ENCODE measurements around the gene GOLGA6C. TPM values are rescaled to one million over a fixed set of nuclear protein-coding genes. Genes with fewer than 3 reads are reported as not detected.

GOLGA6C gene
- total RNA-seq, 1 donor from 2014 or later = not detected

DNA sequence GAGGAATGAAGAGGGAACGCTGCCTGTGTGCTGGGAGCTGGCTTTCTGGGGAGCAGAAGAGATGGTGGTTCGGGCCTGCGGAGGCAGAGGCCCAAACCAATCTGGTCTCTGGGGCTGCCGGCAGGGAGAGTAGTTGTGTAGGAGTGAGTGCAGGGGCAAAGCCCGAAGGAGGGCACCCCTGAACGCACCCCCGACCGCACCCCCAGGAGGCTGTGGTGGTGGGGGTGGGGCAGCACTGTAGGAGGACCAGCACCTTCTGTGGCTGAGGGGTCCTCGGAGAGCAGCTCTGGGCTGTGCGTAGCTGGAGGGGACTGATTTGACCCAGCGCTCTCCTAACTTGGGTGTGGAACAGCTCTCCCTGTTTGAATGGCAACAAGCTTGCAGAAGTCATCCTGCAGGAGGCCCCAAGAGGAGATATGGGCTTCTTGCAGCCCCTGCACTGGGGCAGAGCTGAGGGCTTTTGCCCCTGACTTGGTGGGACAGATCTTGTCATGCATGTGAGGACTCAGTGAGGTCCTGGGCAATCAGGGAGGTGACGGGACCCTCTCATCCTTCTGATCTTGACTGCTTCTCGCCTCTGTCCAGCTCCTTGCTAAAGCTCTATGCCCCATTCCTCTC lies 30.4 kb upstream of the GOLGA6C start:
- Histone ChIP-seq H3K36me3 (ENCODE audit: control insufficient read depth, insufficient read depth, low read length) (no peaks in the 10 kb centered on the region), H3K27me3 (ENCODE audit: control insufficient read depth, insufficient read depth, low read length) (peaks cover 2% of the 10 kb centered on the region), H3K4me3 (ENCODE audit: low read depth, low read length) (no peak overlapping the region)
- DNase-seq (ENCODE audit: low read depth) = no peak
- TF ChIP-seq, protein P1, sequence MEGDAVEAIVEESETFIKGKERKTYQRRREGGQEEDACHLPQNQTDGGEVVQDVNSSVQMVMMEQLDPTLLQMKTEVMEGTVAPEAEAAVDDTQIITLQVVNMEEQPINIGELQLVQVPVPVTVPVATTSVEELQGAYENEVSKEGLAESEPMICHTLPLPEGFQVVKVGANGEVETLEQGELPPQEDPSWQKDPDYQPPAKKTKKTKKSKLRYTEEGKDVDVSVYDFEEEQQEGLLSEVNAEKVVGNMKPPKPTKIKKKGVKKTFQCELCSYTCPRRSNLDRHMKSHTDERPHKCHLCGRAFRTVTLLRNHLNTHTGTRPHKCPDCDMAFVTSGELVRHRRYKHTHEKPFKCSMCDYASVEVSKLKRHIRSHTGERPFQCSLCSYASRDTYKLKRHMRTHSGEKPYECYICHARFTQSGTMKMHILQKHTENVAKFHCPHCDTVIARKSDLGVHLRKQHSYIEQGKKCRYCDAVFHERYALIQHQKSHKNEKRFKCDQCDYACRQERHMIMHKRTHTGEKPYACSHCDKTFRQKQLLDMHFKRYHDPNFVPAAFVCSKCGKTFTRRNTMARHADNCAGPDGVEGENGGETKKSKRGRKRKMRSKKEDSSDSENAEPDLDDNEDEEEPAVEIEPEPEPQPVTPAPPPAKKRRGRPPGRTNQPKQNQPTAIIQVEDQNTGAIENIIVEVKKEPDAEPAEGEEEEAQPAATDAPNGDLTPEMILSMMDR (IDR thresholded peaks at IDR 0.05; ENCODE audit: insufficient read depth, low read length, poor library complexity, severe bottlenecking) = no peak

DNA sequence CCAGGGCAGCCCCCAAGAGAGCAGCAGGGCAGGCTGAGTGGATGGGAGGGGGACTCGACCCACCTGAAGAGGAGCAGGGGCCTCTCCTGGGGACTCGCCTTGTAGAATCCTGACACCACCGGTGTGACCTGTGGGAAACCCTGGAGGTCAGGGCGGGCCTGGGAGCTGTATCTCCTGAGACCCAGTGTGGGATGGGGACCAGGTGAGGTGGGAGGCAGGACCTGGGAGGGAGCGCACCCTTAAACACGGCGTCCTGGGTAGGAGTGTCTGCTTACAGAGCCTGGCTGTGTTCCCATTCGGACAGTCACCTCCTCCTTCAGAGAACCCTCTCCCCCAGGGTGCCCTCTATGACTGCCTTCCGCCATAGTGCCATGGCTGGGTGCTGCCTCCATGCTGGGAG lies 29.3 kb upstream of the GOLGA6C start:
- H3K27me3 ChIP-seq (ENCODE audit: control insufficient read depth, insufficient read depth, low read length) = peaks cover 6% of the 10 kb centered on the region
- no peak for DNase-seq (ENCODE audit: low read depth)

GRCh38 chr15:75229191-75230015 lies 28.7 kb upstream of the GOLGA6C start:
- Histone ChIP-seq H3K27me3 (ENCODE audit: control insufficient read depth, insufficient read depth, low read length) (peaks cover 10% of the 10 kb centered on the region), H3K36me3 (ENCODE audit: control insufficient read depth, insufficient read depth, low read length) (no peaks in the 10 kb centered on the region), H3K4me3 (ENCODE audit: low read depth, low read length) (no peak overlapping the region)
- DNase-seq (ENCODE audit: low read depth) = no peak
- TF ChIP-seq, protein P1 (IDR thresholded peaks at IDR 0.05; ENCODE audit: insufficient read depth, low read length, poor library complexity, severe bottlenecking) = no peak

More for the DNA sequence above, 29.3 kb upstream of the GOLGA6C start:
- Histone ChIP-seq H3K36me3 (ENCODE audit: control insufficient read depth, insufficient read depth, low read length) (no peaks in the 10 kb centered on the region), H3K4me3 (ENCODE audit: low read depth, low read length) (no peak overlapping the region)
- TF ChIP-seq, protein P1 (IDR thresholded peaks at IDR 0.05; ENCODE audit: insufficient read depth, low read length, poor library complexity, severe bottlenecking) = no peak

- no peak for DNase-seq (ENCODE audit: low read depth)
- Histone ChIP-seq H3K36me3 (ENCODE audit: control insufficient read depth, insufficient read depth, low read length) (no peaks in the 10 kb centered on the region), H3K4me3 (ENCODE audit: low read depth, low read length) (no peak overlapping the region), H3K27me3 (ENCODE audit: control insufficient read depth, insufficient read depth, low read length) (peaks cover 10% of the 10 kb centered on the region)
- TF ChIP-seq, protein P1 (IDR thresholded peaks at IDR 0.05; ENCODE audit: insufficient read depth, low read length, poor library complexity, severe bottlenecking) = no peak
Observed at GRCh38 chr15:75230016-75230343, 28.2 kb upstream of the GOLGA6C start.

DNA sequence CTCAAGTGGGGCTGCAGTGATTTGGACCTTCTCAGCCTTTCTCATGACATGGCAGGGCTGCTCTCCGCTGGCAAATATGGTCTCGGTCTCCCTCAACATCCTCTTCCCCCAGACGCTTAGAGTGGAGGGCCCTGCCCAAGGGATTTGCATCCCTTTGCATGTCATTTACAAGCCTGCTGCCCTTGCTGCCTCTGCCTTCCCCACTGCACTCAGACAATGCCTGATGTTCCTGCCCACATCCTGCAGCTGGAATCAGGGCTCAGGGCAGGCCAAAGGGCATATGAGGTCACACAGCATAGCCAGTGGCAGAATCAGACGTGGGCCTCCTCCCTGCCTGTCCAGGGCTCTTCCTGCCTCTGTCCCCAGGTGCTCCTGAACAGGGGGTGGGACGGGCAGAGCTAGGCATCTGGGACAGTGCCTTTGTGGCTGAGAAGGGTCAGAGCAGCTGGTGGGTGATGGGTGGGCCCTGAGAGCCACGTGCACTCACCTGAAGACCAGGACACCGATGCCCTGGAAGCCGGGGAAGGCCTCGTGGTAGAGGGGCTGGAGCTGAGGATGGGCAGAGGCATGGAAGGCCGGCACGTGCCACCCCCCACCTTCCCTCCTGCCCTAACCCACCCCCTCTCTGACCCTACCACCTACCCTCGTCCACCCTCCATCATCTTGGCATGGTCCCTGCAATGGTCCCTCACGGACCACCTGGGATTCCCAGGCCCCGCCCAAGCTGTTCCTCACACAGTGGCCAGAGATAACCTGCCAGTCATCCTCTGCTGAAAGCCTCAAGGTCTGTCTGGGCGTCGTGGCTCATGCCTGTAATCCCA lies 27.4 kb upstream of the GOLGA6C start:
- TF ChIP-seq, protein P1 (IDR thresholded peaks at IDR 0.05; ENCODE audit: insufficient read depth, low read length, poor library complexity, severe bottlenecking) = no peak
- Histone ChIP-seq H3K27me3 (ENCODE audit: control insufficient read depth, insufficient read depth, low read length) (peaks cover 10% of the 10 kb centered on the region), H3K36me3 (ENCODE audit: control insufficient read depth, insufficient read depth, low read length) (no peaks in the 10 kb centered on the region), H3K4me3 (ENCODE audit: low read depth, low read length) (no peak overlapping the region)
- no peak for DNase-seq (ENCODE audit: low read depth)
